GM18502 (cell line): ENCODE measurements around the gene MAP4K2.
"Not testable (repeated sequence)": the region's sequence is repeated elsewhere in the genome, so short reads cannot be mapped to it uniquely, and the experiment has no call there.

Experiments used
- ATAC-seq: cut with Tn5 transposase; IDR thresholded peaks from one replicate; pipeline ENCODE4 v1.9.1; 2021; ENCODE audit warnings: mild to moderate bottlenecking; ENCODE audit not compliant: unreplicated experiment, poor library complexity

The MAP4K2 gene

GRCh38 chr11:64803158-64803845 is at the start of gene MAP4K2:
Gene MAP4K2, minus strand, starts transcription at chr11:64803214. Its CDS starts 65 bp downstream, at chr11:64803149.
- peak; percentile 70 for ATAC-seq

DNA sequence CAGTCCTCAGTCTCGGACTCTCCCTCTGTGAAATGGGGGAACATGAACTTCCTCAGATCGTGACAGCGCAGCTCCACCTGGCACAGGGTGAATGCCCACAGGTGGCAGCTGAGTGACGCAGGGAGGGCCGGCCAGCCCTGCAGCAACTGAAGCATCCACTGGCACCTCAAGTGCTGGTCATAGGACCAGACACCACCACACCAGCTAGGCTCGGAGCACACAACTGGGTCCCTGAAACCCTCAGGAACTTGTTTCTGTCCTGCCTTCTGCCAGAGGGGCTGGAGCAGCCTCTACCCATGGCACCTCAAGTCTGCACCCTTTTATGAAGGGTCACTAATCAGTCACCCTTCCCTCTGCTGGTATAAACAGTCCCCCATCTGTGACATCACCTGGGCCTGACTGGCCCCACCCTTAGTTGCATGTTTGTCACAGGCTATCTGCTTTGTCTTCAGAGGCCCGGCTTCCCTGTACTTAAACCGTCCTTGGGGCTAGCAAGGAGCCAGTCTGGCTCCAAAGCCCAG is 48.9 kb upstream of the MAP4K2 start:
- ATAC-seq, result peak; percentile 13

DNA sequence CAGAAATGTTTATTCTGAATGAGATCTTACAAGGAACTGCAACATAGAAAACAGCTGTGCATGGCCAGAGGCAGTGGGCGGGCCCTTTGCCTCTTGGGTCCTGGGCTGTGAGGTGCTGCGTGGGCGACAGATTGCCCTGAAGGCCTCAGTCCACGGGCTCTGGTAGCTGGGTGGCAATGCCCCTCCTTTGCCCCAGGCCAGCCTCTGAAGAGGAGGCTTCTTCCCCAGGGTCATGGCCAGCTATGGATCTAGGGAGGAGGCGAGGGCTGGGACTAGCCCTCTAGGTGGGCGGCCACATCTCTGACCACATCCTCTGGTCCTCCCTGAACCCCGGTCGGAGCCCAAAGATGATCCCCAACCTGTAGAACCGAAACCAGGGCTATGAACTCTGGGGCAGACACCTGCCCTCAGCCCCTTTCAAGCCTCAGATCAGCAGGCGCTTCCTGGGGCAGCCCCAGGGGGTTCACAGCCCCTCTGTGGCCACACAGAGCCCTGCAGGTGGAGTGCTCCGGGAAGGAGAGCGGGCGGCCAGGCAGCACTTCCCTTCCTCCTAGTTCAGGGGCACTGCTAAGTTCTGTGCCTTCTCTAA is 48.1 kb upstream of the MAP4K2 start:
- ATAC-seq, result peak; percentile 56

- no peak for ATAC-seq
Observed at GRCh38 chr11:64849598-64850356, 46.8 kb upstream of the MAP4K2 start.

DNA sequence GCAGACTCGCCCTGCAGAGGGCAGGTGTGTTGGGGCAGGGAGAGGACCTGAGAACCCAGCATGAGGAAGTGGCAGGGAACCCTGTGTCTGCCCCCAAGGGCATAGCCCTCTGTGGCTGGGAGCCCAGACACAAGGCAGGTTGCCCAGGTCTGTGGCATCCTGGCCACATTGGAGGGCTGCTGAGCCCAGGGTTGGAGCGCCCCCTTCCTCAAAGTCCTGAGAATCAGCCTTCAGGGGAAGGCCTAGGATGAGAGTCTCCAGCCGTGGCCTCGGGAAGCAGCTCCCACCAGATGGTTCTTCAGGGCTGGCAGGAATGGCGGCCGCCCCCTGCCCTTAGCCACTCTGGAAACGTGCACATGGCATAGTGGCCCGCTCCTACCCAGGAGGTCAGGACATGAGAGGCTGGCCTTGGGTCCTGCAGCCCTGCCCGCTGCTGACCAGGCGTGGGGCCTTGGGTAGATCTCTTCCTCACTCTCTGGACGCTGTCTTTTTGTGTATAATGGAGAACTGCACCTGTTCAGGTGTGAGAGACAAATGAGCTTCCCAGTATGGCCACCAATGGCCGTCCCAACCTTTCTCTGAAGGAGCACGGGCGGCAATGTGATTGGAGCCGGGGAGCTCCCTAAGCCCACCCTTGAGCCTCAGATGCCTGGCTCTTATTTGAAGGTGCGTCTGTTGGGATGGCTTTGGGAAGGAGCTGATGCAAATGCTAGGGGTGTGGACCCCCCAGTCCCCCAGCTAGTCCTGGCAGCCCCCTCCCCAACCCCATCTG is 46.0 kb upstream of the MAP4K2 start:
- ATAC-seq, result no peak

GRCh38 chr11:64848214-64848825 is 45.3 kb upstream of the MAP4K2 start:
- ATAC-seq, result no peak

GRCh38 chr11:64846998-64847666 is 44.1 kb upstream of the MAP4K2 start:
- ATAC-seq, result no peak

DNA sequence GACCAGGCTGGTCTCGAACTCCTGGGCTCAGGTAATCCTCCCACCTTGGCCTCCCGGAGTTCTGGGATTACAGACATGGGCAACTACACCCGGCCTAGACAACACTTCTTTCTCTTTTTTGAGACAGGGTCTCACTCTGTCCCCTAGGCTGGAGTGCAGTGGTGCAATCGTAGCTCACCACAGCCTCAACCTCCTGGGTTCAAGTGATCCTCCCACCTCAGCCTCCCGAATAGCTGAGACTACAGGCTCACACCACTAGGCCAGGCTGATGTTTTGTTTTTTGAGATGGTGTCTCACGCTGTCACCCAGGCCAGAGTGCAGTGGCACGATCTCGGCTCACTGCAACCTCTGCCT is 42.7 kb upstream of the MAP4K2 start:
- ATAC-seq, result not testable (repeated sequence)

DNA sequence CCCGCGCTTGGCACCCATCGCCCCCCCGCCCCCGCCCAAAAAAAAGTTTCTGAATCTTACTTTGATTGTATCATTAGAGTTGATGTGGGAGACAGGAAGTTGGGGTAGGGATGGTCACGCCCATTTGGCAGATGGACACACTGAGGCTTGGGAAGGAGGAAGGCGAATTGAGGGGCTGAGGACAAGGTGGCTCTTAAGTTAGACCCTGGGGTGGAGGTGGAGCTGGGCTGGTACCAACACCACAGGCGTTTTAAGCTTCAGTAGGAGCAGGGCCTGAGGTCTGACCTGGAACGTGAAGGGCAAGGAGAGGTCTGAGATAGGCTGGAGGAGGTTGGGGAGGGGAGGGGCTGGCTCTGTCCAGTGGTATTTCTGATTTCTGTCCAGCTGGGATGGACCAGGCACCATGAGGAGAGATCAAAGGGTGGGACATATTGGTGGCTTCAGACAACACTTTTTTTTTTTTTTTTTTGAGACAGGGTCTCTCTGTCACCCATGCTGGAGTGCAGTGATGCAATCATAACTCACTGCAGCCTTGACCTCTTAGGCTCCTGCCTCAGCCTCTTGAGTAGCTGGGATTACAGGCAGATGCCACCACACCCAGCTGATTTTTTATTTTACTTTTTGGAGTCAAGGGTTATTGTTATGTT is 42.2 kb upstream of the MAP4K2 start:
- ATAC-seq, result no peak

- ATAC-seq, result no peak
Observed at GRCh38 chr11:64844330-64845128, 41.5 kb upstream of the MAP4K2 start, which contains the start of gene CDC42BPG. Gene CDC42BPG, minus strand, starts transcription at chr11:64844653. Its CDS starts 84 bp downstream, at chr11:64844569.

- ATAC-seq, result no peak
Observed at GRCh38 chr11:64843686-64844329, 40.8 kb upstream of the MAP4K2 start.

DNA sequence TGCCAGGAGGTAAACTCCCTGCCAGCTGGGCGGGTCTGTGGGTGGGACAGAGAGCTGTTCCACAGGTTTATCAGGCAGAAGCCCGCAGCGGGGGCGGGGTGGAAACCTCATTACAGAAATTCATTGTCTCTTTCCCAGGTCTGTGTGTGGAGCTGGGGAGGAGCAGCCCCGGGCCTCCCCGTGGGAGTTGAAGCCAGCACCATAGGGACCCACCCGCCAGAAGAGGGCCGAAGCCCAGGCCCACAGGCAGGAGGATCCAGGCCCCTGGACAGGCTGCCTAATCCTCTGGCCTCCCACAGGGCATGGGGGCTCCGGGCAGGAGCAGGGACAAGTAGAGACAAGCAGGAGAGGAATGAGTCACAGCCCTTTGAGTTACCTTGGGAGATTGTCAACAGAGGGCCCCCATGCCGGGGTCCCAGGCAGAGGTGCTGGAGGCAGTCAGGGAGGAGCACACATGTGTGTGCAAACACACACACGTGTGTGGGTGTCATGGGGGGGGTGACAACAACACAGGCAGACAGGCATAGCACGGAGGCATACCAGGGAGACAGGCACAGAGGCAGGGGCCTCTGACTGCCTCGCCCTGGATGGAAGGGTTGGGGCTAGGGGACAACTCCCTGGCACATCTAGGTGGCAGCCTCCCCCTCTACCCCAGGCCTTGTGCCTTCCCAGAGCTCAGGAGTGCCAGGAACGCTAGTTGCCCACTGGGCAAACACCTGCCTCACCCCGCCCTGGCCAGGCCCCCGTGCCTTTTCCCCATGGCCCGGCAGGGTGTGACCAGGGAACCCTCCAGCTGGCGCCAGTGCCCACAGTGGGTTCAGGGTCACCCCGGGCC is 40.1 kb upstream of the MAP4K2 start:
- no peak for ATAC-seq

DNA sequence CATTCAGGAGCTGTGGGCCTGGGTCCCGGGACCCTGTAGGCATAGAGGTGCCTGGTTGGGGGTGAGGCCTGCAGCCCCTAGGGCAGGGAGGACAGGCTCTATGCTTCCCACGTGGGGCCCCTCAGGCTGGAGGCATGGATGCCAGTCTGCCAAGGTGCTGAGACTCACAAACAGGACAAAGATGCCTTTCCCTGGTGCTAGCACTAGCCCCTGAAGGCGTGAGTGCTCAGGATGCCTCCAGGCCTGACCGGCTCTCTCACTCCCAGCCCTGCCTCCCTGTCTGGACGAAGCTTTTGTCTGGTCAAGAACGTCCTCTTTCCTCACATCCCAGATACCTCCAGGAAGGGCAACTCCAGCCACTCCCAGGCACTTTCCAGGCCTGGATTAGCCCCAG is 39.3 kb upstream of the MAP4K2 start:
- ATAC-seq, result no peak

- no peak for ATAC-seq
Observed at GRCh38 chr11:64841592-64842365, 38.8 kb upstream of the MAP4K2 start.

GRCh38 chr11:64839887-64840782 is 37.1 kb upstream of the MAP4K2 start:
- ATAC-seq, result no peak
